Activated T-cell treated with anti-CD3 and anti-CD28 coated beads for 24 hours (primary cell): ENCODE measurements around the gene KLF6.

Source experiments
- DNase-seq: peaks from one replicate; pipeline ENCODE4 v3.0.0-alpha.2; 2020; ENCODE audit warnings: low read depth

Gene KLF6

GRCh38 chr10:3728563-3728962 lies 56.4 kb downstream of the KLF6 start:
- DNase-seq: no peak

GRCh38 chr10:3727268-3727667 lies 57.7 kb downstream of the KLF6 start:
- DNase-seq: no peak
